GM18520 (cell line): ENCODE data around the gene SKOR2.

ENCODE experiments used
- ATAC-seq: cut with Tn5 transposase; IDR thresholded peaks from one replicate; pipeline ENCODE4 v1.9.1; 2021; ENCODE audit not compliant: unreplicated experiment

Gene SKOR2

DNA sequence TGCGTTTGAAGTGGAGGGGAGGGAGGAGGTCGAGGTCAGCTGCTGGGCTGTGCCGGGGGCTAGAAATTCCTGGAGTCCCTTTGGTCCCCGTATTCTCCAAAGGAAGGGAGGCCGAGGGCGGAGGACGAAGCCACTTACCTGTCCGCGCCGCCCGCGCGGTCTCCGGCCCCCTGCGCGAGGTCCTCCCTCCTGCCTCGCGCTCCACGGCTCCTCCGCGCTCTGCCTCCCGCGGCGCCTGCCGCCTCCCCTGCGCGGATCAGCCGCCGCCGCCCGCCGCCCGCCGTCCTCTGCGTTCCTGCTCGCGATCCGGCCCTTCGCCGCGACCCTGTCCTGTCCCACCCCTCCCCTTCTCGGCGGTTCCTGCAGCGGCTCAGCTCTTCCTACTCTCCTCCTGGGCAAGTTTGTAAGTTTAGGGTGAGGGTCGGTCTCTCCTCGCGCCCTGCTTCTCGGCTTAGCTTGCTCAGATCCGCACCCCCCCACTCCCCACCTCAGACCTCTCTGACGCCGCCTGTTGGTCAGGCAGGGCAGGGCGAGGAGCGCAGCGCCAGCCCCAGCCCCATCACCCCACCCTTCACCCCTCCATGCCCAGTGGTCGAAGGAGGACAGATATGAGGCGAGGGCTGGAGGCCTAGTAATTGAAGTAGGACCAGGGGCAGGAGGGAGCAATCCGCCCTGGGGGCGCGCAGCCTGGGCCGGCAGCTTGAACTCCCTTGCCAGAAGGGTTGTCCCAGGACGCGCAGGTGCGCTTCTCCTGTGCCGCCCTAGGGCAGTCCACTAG, 9.7 kb upstream of the SKOR2 start:
- ATAC-seq = no peak

DNA sequence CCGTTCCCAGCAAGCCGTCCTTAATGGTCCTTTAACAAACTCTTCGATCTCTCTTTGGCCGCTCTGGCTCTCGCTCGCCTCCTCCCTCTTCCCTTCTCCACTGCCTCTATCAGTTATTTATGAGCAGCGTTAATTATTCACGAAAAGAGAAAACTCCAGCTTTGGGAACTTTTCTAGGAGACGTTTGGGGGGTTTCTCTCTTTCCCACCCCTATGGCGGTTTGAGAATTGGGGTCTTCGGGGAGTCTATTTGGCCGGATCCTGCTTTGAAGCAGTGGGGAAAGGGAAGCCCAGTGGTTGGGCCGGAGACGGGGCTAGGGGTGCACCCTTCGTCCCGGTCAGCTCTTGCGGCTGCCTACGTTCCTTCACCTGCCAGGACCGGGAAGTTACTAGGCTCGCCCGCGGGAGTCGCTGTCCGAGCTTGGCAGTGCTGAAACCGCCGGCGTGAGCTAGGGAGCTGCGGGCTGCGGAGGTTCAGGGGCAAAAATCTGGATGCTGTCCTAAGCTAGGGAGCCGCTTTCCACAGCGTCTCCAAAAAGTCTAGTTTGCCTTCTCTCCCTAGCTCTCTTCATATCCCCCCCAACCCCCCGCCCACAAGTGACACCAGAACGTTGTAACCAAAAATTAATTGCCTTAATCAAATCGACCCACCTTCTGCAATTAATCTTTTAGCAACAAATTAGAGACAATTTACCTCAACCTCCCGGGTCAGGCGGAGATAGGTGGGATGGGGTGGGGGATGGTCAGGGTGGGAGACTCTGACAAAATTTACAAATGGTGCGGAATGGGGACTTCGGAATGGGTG, 8.9 kb upstream of the SKOR2 start:
- no peak for ATAC-seq

DNA sequence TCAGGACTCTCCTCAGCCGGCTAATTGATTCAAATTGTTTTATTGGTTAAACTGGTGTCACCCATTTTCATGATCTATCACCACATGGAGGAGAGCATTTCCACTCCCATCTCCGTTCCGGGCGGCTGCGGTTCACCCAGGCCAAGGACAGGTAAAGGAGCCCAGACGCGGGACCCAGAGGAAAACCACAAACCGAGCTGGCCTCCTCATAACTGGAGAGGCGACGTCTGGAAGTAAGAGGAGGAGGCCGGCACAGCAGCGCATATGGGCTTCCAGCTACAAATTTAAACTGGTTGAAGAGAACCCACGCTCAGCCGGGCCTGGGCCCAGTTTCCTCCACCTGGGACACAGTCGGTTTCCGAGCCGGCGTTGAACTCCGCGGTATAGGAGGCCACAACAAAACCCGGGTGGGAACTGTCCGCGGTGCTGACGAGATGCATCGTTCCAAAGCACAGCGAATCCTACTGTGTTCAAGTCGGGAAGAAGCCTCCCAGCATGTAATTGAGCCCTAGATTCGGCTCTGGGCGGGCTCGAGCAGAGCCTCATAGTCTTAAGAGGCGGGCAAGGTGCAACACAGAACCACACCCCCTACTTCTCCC, 3.0 kb upstream of the SKOR2 start:
- no peak for ATAC-seq

DNA sequence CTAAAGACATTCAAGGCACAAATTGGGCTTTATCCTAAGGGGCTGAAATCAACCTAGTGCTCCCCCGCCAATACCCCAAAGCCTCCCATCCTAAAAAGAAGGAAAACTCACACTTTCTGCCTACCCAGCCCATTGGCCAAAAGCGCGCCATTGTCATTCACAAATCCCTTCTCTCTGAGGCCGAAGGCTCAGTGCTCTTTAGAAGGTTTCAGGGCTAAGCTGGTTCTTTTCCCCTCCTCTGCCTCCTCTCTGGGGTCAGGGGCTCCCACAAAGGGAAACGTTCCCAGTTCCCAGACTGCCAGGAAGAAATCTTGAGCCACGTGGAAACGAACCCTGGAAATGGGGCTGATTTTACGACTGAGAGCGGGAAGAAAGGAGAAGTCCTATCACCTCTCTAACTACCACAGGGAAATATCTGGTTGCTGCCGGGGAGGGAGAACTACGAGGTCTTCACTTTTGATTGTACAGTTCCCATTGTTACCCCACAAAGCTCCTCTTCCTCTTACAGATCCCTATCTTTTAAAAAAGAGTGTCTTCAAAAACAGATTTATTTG, 1.7 kb upstream of the SKOR2 start:
- no peak for ATAC-seq

DNA sequence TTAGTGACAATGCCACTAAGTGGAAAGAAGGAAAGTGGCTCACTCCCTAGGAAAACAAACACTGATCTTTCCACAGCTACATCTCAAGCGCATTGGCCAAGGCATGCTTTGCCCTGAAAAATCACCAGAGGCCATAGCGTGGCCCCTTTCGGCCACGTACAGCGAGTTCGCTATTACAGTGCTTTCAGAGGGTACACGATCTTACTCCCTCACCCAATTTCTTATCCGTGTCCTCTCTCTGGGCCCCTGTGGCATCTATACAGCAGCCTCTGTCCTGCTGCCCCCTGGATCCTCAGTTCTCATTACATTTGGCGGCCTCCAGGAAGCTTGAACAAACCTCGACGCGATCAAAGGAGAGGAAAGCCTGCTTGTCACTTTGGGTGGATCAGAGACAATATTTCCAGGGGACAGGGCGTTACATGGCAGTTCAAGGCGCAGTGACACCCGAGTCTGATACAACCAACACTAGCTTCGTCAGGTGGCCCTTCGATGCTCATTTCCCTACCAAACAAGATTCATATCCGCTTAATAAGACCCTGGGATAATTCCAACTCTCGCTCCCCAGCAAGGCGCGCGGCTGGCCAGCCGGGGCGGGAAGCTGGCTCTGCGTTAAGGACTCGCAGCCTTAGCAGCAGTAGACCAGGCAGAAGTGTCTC, 941 bp downstream of the SKOR2 start:
- no peak for ATAC-seq

DNA sequence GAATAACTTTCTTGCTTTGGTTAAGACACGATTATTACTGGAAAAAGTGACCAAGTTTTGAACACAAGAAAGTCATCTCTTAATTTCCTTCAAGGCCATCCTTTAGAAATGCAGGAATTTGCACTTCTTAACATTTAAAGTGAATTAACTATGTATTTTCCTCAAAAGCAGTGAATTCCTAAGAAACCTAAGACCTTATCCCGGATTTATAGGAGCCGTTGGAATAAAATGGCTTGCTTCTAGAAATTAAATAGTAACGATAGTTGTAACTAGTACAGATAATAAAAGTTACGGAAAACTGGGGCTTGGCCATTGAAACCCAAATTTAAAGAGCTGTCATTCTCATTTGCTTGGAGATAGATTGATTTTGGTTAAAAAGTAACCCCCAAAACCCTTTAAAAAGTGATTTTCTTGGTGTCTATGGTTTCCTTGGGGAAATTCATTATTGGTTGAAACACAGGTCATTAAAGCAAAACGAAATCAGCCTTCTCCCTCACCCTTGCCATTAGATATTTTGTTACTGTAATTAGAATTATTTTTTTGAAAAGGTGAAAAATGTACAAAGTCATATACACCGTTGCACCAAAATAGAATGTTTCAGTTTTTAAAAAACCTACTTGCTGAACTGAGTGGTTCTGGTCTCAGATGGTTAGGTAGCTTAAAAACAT, 2.0 kb downstream of the SKOR2 start:
- ATAC-seq = no peak

DNA sequence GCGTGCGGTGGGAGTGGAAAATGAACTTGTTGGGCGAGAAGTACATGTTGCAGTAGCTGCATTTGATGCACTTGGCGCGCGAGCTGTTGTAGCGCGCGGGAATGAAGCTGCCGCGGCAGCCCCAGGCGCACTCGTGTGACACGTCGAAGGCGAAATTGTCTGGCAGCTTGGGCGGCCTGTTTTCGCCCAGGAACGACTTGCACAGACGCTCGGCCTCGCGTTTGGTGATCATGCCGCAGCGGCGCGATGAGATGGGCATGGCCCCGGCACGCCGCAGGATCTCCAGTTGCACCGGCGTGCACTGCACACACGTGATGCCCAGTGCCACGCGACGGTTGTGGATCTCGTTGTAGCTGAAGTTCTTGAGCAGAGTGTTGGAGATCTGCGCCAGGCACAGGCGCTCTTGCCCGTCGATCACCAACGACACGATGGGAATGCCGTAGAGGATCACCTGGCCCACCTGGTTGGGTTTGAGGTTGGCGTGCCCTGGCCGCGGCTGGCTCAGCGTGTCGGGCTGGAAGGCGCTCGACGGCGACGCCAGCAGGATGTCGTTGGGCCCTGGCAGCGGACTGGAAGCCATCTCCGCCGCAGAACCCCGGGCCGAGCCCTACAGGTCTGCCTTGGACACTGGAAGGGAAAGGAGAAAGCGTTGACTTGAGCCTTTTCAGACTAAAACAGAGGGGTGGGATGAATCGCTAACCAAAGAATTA, 2.7 kb downstream of the SKOR2 start:
- ATAC-seq = no peak

DNA sequence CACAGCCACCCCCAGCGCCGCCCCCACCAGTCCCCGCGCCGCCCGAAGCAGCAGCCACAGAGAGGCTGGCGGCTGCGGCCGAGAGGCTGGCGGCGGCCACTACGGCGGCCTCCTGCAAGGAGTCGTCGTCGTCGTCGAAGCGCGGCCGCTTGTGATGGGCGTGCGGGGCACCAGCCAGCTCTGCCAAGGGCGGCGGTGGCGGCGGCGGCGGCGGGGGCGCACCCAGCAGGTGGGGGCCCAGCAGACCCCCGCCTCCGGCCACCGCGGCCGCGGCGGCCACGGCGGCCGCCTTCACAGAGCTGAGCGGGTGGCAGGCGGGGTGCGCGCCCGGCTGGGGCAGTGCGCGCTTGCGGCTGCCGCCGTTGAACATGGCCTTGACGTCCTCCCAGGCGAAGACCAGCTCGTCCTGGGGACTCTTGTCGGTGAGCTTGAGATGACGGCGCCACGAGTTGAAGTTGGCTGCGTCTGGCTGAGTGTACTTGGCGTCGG, 3.3 kb downstream of the SKOR2 start:
- no peak for ATAC-seq

DNA sequence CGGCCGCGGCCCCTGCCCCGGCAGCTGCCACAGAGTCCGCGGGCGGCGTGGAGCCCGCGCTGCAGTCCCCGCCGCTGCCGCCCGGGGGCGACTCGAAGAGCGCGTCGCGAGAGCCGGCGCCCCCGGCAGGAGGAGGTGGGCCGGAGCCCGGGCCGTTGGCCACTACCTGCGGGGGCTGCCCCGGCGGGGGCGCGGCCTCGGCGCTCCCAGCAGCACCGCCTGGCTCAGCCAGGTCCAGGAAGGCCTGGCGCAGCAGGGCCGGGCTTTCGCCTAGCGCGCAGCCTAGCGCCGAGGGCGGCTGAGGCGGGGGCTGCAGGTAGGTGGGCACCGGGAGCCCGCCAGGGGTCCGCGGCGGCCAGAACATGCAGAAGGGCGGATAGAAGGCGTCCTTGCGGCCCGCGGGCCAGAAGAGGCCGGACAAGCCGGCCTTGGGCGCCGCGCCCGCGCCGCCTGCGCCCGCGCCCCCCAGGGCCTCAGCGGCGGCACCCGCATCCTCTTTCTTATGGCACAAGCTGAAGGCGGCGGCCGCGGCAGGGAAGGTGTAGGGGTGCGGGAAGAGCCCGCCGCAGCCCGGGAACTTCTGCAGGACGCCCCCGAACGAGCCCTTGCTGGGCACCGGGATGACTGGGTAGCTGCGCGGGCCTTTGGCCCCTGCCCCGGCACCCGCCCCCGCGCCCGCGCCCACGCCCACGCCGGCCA, 3.9 kb downstream of the SKOR2 start:
- ATAC-seq = no peak

DNA sequence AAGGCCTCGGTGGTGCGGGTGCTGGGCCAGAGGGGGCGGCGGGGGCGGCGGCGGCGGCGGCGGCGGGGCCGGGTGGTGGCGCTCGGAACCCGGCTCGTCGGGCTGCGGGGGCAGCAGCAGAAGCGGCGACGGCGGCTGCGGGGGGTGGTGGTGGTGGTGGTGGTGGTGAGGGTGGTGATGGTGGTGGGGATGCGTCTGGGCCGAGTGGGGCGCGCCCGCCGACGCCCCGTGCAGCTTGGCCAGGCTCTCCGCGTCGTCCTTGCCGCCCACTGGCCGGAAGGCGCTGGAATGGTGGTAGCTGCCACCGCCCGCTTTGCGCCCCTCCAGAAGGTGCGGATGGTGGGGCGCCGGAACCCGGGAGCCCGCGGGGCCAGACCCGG, 4.4 kb downstream of the SKOR2 start:
- no peak for ATAC-seq

DNA sequence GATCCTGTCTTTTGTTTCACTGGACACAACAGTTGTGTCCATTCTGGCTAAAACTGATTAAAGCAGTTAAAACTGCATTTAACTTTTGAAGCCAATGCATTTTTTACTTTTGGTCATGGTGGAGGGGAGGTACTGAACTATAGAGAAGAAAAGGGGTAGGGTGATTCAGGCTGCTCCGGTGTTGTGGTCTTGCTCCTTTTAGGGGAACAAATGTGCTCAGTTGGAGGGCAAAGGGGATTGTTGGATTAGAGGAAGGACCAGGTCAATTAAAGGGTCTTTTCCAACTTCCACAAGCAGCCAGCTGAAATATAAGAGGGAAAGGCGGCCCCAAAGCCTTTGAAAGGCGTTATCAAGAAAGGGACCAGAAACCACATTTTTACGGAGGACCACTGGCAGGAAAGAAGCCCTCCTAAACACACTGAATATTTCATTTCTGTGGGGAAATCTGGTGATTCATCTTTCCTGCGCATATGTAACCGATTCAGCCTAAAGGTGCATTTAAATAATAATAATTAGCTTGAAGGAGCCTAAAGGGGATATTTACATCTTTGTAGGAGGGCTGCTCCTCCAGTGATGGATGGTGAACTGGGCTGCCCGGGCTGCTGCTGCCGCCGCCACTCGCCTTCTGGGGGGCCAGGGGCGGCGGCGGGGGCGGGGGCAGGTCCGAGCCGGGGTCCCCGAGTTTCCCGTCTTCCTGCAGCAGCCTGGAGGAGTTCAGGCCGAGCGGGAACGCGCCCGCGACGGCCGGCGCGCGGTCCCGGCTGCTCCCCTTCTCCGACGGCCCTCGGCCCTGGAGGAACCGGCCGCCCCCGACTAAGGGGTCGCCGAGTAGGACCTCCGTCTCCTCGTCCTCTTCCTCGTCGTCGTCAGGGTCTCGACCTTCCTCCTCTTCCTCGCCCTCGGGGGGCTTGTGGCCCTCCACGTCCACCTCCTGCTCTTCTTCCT, 5.2 kb downstream of the SKOR2 start:
- ATAC-seq = no peak

DNA sequence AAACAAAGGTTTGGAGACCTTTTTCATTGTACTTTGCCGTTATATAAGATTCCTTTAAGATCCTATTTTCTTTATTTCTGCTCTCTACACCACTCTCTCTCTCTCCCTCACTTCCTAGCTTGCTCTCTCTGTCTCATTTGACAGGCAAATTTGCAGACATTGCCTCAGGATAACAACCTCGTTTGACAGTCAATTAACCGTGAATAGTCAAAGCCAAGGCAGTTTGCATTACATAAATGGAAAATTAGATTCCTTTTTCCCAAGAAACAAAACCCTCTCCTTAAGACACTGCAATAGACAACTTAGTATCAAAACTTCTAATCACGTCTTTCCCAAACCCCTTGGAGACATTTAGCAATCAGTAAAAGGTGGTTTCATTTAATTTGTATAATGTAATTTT, 7.4 kb downstream of the SKOR2 start:
- no peak for ATAC-seq

DNA sequence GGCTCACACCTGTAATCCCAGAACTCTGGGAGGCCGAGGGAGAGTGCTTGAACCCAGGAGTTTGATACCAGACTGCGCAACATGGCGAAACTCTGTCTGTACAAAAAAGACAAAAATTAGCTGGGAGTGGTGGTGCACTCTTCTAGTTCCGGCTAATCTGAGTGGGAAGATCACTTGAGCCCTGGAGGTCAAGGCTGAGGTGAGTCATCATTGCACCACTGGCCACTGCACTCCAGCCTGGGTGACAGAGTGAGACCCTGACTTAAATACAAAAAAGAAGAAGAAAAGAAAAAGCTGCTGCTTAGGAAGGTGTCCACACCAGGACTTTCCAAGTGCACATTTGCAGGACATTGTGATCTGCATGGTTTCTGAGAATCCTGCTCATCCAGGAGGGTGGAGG, 16.4 kb downstream of the SKOR2 start:
- ATAC-seq = no peak

DNA sequence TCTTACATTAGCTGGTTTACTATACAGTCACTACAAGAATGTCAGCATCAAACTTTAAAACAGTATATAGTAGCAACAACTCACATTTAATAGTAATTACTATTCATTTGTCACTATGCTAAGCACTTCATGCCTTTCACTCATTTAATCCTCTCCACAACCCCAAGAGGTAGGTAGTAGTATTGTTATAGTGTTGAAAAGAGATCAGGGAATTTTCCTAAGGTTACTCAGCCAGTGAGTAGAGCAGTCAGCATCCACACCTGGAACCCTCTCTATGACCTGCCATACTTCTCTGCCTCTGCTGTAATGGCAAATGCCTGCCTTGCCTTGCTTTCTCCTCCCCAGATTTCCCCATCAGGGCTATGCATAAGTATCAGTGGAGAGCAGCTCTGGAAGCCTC, 24.8 kb downstream of the SKOR2 start:
- ATAC-seq = no peak

DNA sequence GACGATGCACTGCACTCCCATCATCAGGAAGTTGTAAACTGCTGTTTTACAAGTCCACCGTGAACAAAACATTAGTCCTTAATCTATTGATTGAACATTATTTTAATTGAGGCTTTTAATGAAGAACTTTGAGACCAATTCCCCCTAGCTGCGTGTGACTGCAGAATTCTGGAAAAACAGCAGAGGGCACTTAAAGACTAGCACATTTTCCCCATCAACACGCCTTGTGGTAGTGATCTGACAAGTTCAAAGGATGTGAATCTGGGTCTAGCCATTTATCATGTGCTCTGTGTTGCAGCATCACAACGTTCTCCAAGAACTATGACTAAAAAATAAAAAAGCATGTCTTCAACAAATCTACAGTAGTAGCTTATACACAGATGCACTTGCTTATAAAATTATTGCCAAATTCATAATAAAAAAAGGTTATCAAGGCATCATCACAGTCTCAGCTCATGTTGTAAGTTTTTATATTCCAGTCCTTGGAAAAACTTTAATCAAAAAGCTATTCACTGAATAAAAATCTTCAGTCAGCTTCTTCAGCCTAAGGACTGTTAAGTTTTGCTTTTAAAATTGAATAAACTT, 35.8 kb downstream of the SKOR2 start:
- no peak for ATAC-seq

DNA sequence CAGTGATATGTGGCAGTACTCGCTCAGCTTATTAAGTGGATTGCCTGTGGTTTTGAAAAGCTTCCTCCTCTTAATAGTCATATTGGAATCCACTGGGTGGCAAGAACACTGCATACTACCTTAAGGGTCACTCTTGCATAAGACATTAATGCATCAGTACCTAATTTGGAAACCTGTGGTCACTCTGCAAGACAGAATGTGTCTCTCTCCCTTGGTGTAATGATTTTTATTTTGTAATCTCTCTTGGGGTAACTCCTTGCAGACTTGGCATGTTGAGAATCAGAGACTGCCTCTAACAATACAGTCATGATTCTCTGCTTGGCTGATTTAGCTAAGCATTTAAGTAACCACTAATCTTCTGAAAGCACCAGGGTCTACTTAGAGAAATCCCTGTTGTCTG, 42.3 kb downstream of the SKOR2 start:
- no peak for ATAC-seq

DNA sequence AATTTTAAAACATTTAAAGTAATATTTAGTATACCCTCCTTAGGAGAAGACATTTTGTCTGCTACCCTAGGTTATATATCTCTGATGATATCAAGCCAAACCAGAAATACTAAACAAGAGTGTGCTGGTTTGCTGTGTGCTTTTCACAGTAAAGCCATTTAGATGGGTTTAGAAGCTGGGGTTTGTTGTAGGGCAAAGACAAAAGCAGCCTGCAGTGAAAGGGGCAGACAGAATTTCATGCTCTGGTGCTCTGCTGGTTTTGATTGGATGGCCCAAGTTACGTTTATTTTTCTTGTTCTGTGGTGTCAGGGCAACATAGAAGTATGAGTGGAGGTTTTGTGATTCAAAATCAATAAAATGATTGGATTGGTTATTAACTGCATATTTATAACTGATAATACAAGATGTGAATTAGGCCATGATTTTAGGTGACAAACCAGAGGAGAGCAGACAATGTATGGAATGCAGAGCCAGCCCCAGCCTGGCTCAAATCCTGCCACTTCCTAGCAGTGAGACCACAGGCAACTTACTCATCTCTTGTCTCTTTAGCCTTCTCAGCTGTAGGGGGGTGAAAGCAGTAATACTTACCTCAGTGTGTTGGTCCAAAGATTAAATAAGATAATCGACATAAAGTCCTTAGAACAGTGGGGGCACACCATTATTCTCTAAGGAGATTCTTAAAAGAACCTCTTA, 44.4 kb downstream of the SKOR2 start:
- no peak for ATAC-seq
